GM12874 (cell line): ENCODE measurements around the gene HS6ST3.

ENCODE experiments used
- CTCF ChIP-seq: IDR thresholded peaks from 2 replicates; pipeline ENCODE4 v1.5.1; 2011; ENCODE audit warnings: low read depth, mild to moderate bottlenecking, control low read depth, low read length, moderate library complexity; ENCODE audit not compliant: insufficient read depth

HS6ST3 gene

GRCh38 chr13:96199315-96199714 is 109.4 kb downstream of the HS6ST3 start:
- TF ChIP-seq CTCF, result no peak

- TF ChIP-seq CTCF, result no peak
These were observed 110.9 kb downstream of the HS6ST3 start for GRCh38 chr13:96200810-96201209.

GRCh38 chr13:96202315-96202714 is 112.4 kb downstream of the HS6ST3 start:
- no peak for TF ChIP-seq CTCF

GRCh38 chr13:96203471-96203870 is 113.6 kb downstream of the HS6ST3 start:
- no peak for TF ChIP-seq CTCF

- no peak for TF ChIP-seq CTCF
These were observed 125.0 kb downstream of the HS6ST3 start for GRCh38 chr13:96214824-96215445.

GRCh38 chr13:96216543-96216942 is 126.6 kb downstream of the HS6ST3 start:
- TF ChIP-seq CTCF, result no peak

- no peak for TF ChIP-seq CTCF
These were observed 128.6 kb downstream of the HS6ST3 start for GRCh38 chr13:96218475-96218874.
